Fibroblast of pulmonary artery (primary cell): ENCODE measurements around the gene MROH8.
A peak's percentile ranks its signal among the peaks of the same experiment; 100 is the strongest.

ENCODE experiments used
- DNase-seq: peaks from one replicate; pipeline ENCODE4 v3.0.0-alpha.2; 2010; ENCODE audit warnings: low read depth
- H3K4me3 ChIP-seq: replicated peaks from 2 replicates; pipeline ENCODE4 v1.5.1; 2011; ENCODE audit warnings: low read depth, mild to moderate bottlenecking, control low read depth, low read length, moderate library complexity
- CTCF ChIP-seq: IDR thresholded peaks from 2 replicates; pipeline ENCODE4 v1.5.1; 2011; ENCODE audit warnings: mild to moderate bottlenecking, control low read depth, low read length, inconsistent platforms; ENCODE audit errors: missing control alignments

Gene MROH8

DNA sequence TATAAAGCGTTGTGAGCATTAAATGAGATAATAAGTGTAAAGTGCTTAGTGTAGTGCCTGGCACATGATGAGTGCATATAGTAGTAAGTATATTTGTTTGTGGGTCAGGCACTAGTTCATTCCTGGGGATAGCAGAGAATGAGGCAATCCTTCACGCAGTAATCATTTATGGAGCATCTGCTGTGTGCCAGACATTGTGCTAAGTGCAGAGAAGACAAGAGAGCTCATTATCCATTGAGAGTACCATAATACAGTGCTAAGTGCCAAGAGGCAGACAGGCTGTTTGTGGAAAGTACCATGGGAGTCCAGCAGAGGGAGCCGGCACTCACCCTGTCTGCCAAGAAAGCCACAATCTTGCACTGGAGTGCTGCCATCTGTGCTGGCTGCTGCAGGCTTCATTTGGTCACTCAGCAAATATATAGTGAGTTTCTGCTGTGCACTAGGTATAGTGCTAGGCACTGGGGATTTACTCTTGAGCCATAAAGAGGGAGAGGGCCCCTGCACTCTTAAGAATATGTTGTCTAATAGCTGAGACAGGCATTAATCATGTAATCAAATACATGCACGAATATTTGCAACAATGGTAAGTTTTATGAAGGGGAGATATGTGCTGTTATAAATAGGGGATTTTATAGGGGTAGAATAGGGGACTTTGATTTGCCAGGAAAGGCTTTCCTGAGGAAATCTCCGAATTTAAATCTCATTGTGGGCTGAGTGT is 12.9 kb upstream of the MROH8 start:
- DNase-seq, result peak; percentile 94
- TF ChIP-seq CTCF, result peak; percentile 100
- no peak overlapping the region for H3K4me3 ChIP-seq

GRCh38 chr20:37190354-37191112 is 11.2 kb upstream of the MROH8 start:
- no peak for DNase-seq
- H3K4me3 ChIP-seq, result no peak overlapping the region
- TF ChIP-seq CTCF, result no peak

GRCh38 chr20:37189416-37190016 is 10.2 kb upstream of the MROH8 start:
- no peak for DNase-seq
- H3K4me3 ChIP-seq, result no peak overlapping the region
- TF ChIP-seq CTCF, result no peak

DNA sequence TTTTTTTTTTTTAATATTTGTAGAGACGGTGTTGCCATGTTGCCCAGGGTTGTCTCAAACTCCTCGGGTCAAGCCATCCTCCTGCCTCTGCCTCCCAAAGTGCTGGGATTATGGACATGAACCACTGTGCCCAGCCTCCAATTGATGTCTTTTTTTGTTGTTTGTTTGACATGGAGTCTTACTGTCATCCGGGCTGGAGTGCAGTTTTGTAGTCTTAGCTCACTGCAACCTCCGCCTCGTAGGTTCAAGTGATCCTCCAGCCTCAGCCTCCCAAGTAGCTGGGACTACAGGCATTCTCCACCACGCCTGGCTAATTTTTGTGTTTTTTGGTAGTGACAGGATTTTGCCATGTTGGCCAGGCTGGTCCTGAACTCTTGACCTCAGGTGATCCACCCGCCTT is 9.4 kb upstream of the MROH8 start:
- no peak for DNase-seq
- no peak for TF ChIP-seq CTCF
- H3K4me3 ChIP-seq, result no peak overlapping the region

DNA sequence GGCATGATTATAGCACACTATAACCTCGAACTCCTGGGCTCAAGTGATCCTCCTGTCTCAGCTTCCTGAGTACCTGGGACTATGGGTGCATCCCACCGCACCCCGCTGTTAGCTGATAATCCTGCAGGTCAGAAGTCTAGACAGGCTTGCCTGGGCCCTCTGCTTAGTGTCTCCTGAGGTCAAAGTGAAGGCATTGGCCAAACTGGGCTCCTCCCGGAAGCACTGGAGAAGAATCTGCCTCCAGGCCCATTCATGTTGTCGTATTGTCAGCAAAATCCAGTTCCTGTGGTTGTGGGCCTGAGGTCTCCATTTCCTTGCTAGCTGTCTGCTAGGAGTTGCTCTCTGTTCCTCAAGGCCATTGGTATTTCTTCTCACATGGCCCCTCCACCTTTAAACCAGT is 6.3 kb upstream of the MROH8 start:
- DNase-seq, result no peak
- no peak for TF ChIP-seq CTCF
- H3K4me3 ChIP-seq, result no peak overlapping the region

DNA sequence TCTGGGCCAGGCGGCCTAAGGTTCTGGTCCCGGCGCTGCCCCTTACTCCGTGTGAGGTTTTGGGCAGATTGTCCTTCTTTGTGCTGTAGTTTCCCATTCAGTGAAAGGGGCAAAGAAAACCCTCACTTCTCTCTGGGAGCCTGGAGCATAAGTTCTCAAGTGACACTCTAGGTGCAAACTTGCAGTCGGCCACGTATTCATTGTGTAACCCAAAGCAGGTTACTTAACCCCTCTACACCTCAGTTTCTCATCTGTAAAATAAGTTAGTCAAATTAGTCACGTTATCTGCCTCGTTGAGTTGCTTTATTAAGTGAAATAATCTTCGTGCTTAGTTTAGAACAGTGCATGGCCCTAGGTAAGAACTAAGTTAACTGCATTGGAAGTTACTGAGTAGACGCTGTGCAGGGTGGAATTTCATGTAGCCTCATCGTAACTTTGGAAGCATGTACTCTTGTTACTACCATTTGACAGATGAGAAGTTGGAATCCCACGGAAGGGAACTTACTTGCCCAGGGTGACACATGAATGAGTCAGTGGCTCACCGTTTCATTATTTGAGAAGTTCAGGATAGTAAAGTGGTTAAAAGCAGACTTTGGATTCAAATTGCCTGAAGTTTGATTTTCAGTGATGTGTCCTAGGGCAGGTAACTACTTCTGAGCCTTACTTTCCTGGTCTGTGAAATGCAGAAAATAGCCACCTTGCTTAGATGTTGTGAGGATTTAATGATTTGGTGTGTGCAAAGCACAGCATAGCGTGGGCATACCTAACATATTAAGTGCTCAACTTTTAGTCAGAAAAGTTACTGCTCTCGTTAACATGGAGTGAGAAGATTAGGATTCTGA is 556 bp upstream of the MROH8 start:
- peak; percentile 33 for DNase-seq

More for the DNA sequence above, 556 bp upstream of the MROH8 start:
- H3K4me3 ChIP-seq, result peak overlapping the region; percentile 94
- TF ChIP-seq CTCF, result no peak
